GM23248 (cell line): ENCODE data around the gene FARS2.

ENCODE experiments used
- EZH2 ChIP-seq: fragments of 200-600 bp; sonication (generic); IDR thresholded peaks from 2 replicates; pipeline ENCODE4 v1.6.1; 2018; ENCODE audit warnings: antibody characterized with exemption, mild to moderate bottlenecking; ENCODE audit not compliant: insufficient read depth, poor library complexity, severe bottlenecking
- EZH2phosphoT487 ChIP-seq: fragments of 200-600 bp; sonication (generic); IDR thresholded peaks from 2 replicates; pipeline ENCODE4 v1.6.1; 2018; ENCODE audit warnings: antibody characterized with exemption, moderate library complexity, mild to moderate bottlenecking, low read depth; ENCODE audit not compliant: insufficient read depth

DNA sequence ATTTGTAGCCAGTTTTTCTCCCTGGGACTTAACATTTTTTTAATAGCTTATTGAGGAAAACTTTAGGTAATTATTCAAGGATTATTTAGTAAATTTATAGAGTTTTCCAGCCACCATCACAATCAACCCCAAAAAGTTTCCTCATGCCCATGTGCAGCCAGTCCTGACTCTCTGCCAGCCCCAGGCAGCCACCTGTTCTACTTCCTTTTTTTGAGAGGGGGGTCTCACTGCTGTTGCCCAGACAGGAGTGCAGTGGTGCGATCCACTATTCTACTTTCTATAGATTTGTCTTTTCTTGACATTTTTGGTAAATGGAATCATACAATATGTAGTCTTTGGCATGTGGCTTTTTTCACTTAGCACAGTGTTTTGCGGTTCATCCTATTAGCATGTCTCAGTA is 200.1 kb downstream of the FARS2 start:
- no peak for TF ChIP-seq EZH2
- no peak for TF ChIP-seq EZH2phosphoT487
